Esophagus squamous epithelium (tissue), 4 donors: Measurements from ENCODE around the gene MESP1.

Experiments used
- CTCF ChIP-seq, 6 experiments: fragments of 450-650 bp in 4 of 6; fragments of 200-600 bp in 2 of 6; sonication (generic) in 2 of 6; IDR thresholded peaks; one replicate each; pipeline ENCODE4 v1.5.1; 2016 to 2019; ENCODE audit warnings: antibody characterized with exemption in 6 of 6, mild to moderate bottlenecking in 4 of 6, moderate library complexity in 4 of 6
- POLR2A ChIP-seq, 4 donors: fragments of 450-650 bp; IDR thresholded peaks; one replicate each; pipeline ENCODE4 v1.6.1; 2017; ENCODE audit warnings: antibody characterized with exemption in 4 of 4, mild to moderate bottlenecking in 4 of 4, moderate library complexity in 3 of 4

- TF ChIP-seq CTCF (IDR thresholded peaks at IDR 0.05) (no peak), POLR2A (IDR thresholded peaks at IDR 0.05) (no peak)
These were observed 16.4 kb upstream of the MESP1 start for GRCh38 chr15:89767411-89767915.
